PFSK-1 (cell line): ENCODE measurements around the gene SEMA4B.

Experiments
- FOXP2 ChIP-seq: optimal IDR thresholded peaks from 2 replicates; pipeline ENCODE3; 2011; ENCODE audit warnings: borderline replicate concordance, control low read depth, inconsistent platforms; ENCODE audit not compliant: insufficient read depth; ENCODE audit errors: extremely low read length, extremely low read depth
- POLR2AphosphoS5 ChIP-seq: IDR thresholded peaks from 2 replicates; pipeline ENCODE4 v1.6.1; 2012; ENCODE audit warnings: low read depth, mild to moderate bottlenecking, control low read depth, low read length, moderate library complexity
- SIN3A ChIP-seq: IDR thresholded peaks from 2 replicates; pipeline ENCODE4 v1.6.1; 2012; ENCODE audit warnings: mild to moderate bottlenecking, low read length, moderate library complexity, borderline replicate concordance; ENCODE audit not compliant: insufficient read depth
- TAF1 ChIP-seq: IDR thresholded peaks from 2 replicates; pipeline ENCODE4 v1.6.1; 2012; ENCODE audit warnings: low read length, control low read depth, borderline replicate concordance; ENCODE audit not compliant: insufficient read depth
- TF ChIP-seq, protein P1 (sequence below), 2 experiments: IDR thresholded peaks; 2 replicates each; pipeline versions ENCODE4 v1.6.1 to v1.8.0; 2011 to 2012; ENCODE audit warnings: low read depth in 2 of 2, low read length in 2 of 2, control low read depth in 1 of 2, inconsistent platforms in 1 of 2, mild to moderate bottlenecking in 1 of 2, moderate library complexity in 1 of 2; ENCODE audit not compliant: insufficient read depth in 1 of 2

Gene SEMA4B

DNA sequence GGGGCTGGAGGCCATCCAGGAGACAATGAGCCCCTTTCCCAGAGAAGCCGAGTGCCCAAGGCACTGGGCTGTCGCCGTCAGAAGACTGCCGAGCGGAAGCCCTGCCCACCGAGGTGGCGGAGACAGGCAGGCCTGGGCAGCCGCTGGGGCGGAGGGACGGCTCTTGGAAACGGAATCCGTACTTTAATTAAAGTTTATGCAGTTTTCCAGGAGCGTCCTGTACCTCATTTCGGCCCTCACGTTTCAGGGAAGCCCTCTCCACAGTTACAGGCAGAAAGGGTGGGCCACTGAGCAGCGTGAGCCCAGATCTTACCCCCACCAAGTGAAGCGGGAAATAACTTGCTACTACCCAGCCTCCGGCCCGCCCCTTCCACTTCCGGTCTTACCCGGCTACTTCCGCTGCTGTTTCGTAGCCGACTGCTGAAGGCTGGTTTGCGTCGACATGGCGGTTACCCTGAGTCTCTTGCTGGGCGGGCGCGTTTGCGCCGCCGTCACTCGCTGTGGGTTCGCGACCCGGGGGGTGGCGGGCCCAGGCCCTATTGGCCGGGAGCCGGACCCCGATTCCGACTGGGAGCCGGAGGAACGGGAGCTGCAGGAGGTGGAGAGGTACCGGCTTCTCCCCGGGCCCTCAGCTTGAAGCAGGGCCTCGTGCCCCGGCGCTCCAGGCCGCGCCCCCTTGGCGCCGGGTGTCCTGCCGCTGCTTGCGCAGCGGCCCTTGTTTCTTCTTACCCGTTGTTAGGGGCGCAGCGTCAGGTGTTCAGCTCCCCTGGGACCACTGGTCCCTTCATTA lies 64.3 kb downstream of the SEMA4B start, which contains the start of gene NGRN:
Gene NGRN, plus strand, starts transcription at position 402 of the 790 bp plus-strand sequence. Its CDS starts 41 bp downstream, at position 443.
- TF ChIP-seq, protein P1, sequence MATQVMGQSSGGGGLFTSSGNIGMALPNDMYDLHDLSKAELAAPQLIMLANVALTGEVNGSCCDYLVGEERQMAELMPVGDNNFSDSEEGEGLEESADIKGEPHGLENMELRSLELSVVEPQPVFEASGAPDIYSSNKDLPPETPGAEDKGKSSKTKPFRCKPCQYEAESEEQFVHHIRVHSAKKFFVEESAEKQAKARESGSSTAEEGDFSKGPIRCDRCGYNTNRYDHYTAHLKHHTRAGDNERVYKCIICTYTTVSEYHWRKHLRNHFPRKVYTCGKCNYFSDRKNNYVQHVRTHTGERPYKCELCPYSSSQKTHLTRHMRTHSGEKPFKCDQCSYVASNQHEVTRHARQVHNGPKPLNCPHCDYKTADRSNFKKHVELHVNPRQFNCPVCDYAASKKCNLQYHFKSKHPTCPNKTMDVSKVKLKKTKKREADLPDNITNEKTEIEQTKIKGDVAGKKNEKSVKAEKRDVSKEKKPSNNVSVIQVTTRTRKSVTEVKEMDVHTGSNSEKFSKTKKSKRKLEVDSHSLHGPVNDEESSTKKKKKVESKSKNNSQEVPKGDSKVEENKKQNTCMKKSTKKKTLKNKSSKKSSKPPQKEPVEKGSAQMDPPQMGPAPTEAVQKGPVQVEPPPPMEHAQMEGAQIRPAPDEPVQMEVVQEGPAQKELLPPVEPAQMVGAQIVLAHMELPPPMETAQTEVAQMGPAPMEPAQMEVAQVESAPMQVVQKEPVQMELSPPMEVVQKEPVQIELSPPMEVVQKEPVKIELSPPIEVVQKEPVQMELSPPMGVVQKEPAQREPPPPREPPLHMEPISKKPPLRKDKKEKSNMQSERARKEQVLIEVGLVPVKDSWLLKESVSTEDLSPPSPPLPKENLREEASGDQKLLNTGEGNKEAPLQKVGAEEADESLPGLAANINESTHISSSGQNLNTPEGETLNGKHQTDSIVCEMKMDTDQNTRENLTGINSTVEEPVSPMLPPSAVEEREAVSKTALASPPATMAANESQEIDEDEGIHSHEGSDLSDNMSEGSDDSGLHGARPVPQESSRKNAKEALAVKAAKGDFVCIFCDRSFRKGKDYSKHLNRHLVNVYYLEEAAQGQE (IDR thresholded peaks at IDR 0.05; ENCODE audit: insufficient read depth in 1 of 2, low read depth in 2 of 2, low read length in 2 of 2), result peak; percentile 16 to 53; a peak in 2 of 4 replicates
- TF ChIP-seq FOXP2 (no peak), SIN3A (0 out of 2 replicates have a peak, but pooled peaks have one; percentile 63), POLR2AphosphoS5 (peak; percentile 96), TAF1 (peak; percentile 97)

DNA sequence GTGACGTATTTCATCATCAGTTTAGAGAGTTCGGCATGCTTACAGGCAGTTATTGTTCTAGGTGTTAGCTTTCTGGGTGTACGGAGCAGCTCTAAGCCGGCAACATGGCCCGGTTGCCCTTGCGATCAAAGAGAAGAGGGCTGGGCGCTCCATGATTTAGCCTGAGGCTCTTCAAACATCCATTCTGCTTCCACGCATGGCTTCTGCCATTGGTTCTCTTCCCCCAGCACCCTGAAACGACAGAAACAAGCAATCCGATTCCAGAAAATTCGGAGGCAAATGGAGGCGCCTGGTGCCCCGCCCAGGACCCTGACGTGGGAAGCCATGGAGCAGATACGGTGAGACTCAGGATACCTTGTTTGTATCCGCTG lies 64.9 kb downstream of the SEMA4B start:
- no peak for TF ChIP-seq POLR2AphosphoS5
- TF ChIP-seq TAF1, result no peak
- TF ChIP-seq, protein P1 (IDR thresholded peaks at IDR 0.05; ENCODE audit: insufficient read depth in 1 of 2, low read depth in 2 of 2, low read length in 2 of 2), result no peak
- no peak for TF ChIP-seq SIN3A
- no peak for TF ChIP-seq FOXP2

DNA sequence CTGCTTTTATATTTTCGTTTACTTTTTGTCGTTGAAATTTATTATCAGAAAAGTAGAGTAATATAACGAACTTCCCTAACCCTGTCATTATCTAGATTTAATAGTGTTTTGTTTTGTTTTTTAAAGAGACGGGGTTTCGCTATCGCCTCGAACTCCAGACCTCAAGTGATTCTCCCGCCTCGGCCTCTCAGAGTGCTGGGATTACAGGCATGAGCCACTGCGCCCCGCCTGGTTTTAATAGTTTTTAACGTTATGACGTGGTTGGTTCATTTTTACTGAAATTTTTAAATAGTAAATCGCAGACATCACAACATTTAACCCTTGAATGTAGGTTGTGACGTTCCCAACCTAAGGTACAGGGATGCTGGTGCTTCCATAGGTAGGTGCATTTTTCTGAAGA lies 65.4 kb downstream of the SEMA4B start:
- TF ChIP-seq POLR2AphosphoS5 (no peak), TAF1 (0 out of 2 replicates have a peak, but pooled peaks have one; percentile 55)
- TF ChIP-seq, protein P1 (IDR thresholded peaks at IDR 0.05; ENCODE audit: insufficient read depth in 1 of 2, low read depth in 2 of 2, low read length in 2 of 2), result no peak

DNA sequence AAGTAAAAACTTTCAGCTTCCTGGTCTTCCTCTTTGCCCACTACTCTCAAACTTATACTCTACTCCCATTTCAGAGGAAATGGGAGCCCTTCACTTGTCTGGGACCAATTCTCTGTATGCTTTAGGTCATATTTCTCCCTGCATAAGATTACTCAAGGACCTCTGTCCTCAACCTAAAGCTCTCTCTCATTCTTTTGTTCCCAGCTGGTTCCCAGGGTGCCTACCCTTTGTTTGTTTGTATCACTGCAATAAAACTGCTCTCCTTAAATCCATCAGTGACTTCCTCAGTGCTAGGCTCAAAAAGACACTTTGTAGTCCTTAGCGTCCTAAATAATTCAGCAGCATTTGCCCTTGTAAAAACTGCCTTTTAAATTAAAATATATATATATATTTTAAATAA lies 67.3 kb downstream of the SEMA4B start:
- TF ChIP-seq FOXP2 (no peak), SIN3A (no peak), TAF1 (no peak), POLR2AphosphoS5 (no peak)
- TF ChIP-seq, protein P1 (IDR thresholded peaks at IDR 0.05; ENCODE audit: insufficient read depth in 1 of 2, low read depth in 2 of 2, low read length in 2 of 2), result no peak
